ENCODE data around the gene DNAI1.

DNA sequence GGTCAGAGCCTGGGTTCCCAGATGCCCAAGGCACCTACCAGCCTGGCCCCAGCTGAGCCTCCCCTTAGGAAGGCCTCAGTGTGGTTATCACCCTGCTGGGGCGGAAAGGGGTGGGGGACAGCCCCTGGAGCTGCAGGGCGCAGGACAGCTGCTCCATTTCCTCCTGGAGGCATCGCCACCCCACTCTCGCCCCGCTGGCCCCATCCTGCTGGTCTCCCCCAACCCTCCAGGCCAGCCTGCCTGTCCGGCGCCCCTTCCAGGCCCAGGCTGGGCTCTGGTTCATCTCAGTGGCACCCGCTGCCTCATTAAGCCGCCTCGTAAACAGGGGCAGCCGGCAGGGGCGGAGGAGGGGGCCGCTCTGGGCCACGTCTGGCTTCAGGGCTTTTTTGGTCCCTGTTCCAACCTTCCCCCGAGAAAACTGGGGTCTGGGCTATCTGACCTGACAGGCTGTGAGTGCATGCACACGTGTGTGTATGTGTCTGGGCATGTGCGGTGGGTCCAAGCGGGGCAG is 95.0 kb downstream of the DNAI1 start:
- TF ChIP-seq, protein P1, sequence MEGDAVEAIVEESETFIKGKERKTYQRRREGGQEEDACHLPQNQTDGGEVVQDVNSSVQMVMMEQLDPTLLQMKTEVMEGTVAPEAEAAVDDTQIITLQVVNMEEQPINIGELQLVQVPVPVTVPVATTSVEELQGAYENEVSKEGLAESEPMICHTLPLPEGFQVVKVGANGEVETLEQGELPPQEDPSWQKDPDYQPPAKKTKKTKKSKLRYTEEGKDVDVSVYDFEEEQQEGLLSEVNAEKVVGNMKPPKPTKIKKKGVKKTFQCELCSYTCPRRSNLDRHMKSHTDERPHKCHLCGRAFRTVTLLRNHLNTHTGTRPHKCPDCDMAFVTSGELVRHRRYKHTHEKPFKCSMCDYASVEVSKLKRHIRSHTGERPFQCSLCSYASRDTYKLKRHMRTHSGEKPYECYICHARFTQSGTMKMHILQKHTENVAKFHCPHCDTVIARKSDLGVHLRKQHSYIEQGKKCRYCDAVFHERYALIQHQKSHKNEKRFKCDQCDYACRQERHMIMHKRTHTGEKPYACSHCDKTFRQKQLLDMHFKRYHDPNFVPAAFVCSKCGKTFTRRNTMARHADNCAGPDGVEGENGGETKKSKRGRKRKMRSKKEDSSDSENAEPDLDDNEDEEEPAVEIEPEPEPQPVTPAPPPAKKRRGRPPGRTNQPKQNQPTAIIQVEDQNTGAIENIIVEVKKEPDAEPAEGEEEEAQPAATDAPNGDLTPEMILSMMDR (conservative IDR thresholded peaks at IDR 0.05) = no peak
- no peak for TF ChIP-seq ZFX (IDR thresholded peaks at IDR 0.05)

All from C4-2B (cell line).